ENCODE measurements around the gene ATG4C.

DNA sequence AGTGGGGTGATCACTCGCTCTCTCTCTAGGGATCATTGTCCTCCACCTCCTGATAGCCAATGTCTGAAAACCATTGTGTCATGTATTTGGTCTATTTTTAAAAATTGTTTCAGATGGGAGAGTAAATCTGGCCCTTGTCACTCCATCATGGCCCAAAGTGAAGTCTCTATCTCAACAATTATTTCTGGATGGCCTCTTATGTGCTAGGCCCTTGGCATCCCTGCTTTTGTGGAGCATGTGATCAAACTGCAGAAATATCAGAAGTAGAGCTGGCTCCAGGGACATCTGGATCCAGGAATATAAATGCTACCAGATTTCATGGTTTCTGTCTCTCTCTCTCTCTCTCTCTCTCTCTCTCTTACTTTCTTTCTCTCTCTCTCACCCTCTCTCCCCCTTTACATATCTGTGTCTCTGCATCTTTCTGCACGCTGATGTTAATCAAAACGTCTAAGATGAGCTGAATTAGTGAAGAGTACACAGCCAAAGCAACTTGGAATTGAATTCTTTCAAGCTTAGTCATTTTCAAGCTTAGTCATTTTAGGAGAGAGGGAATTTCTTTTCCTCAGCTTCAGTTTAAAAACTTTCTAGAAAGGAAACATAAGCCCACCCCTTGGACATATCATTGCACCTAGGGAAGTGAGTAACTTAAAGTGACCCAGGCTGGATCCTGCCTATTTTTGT, 48.3 kb upstream of the ATG4C start:
- TF ChIP-seq EZH2phosphoT487 (IDR thresholded peaks at IDR 0.05; ENCODE audit: insufficient read depth, low read depth) (no peak), EZH2 (IDR thresholded peaks at IDR 0.05; ENCODE audit: insufficient read depth, poor library complexity, severe bottlenecking) (no peak)

Data from GM23248 (cell line).